Fibroblast of pulmonary artery (primary cell): ENCODE measurements around the gene TIMM44.

Source experiments
- DNase-seq: peaks from one replicate; pipeline ENCODE4 v3.0.0-alpha.2; 2010; ENCODE audit warnings: low read depth
- H3K4me3 ChIP-seq: replicated peaks from 2 replicates; pipeline ENCODE4 v1.5.1; 2011; ENCODE audit warnings: low read depth, mild to moderate bottlenecking, control low read depth, low read length, moderate library complexity
- CTCF ChIP-seq: IDR thresholded peaks from 2 replicates; pipeline ENCODE4 v1.5.1; 2011; ENCODE audit warnings: mild to moderate bottlenecking, control low read depth, low read length, inconsistent platforms; ENCODE audit errors: missing control alignments

Gene TIMM44

GRCh38 chr19:7977021-7977722 is 33.7 kb upstream of the TIMM44 start:
- no peak for DNase-seq
- no peak for TF ChIP-seq CTCF
- no peak overlapping the region for H3K4me3 ChIP-seq

- DNase-seq: no peak
- no peak overlapping the region for H3K4me3 ChIP-seq
- no peak for TF ChIP-seq CTCF
Measured at GRCh38 chr19:7976461-7976860, 33.0 kb upstream of the TIMM44 start.

- DNase-seq: no peak
- no peak for TF ChIP-seq CTCF
- H3K4me3 ChIP-seq: no peak overlapping the region
Measured at GRCh38 chr19:7975037-7975436, 31.6 kb upstream of the TIMM44 start.

GRCh38 chr19:7973883-7974282 is 30.4 kb upstream of the TIMM44 start:
- DNase-seq: no peak
- TF ChIP-seq CTCF: no peak
- H3K4me3 ChIP-seq: no peak overlapping the region

- H3K4me3 ChIP-seq: no peak overlapping the region
- no peak for DNase-seq
- TF ChIP-seq CTCF: no peak
Measured at GRCh38 chr19:7971553-7972520, 28.4 kb upstream of the TIMM44 start.

GRCh38 chr19:7970716-7971448 is 27.4 kb upstream of the TIMM44 start:
- TF ChIP-seq CTCF: peak; percentile 86
- no peak overlapping the region for H3K4me3 ChIP-seq
- DNase-seq: peak; percentile 53
